Nucleus accumbens (tissue), 56 donors: ENCODE data around the gene THSD4.

Experiments used
- DNase-seq, 56 donors: peaks; one replicate each; lab custom pipeline; 2025; lab: John Stamatoyannopoulos, UW

THSD4 gene

GRCh38 chr15:71821547-71822129 is 706.4 kb downstream of the THSD4 start:
- DNase-seq, result no peak

GRCh38 chr15:71822890-71823630 is 707.8 kb downstream of the THSD4 start:
- no peak for DNase-seq

- no peak for DNase-seq
Observed at GRCh38 chr15:71823801-71824200, 708.5 kb downstream of the THSD4 start.

GRCh38 chr15:71825021-71825730 is 709.9 kb downstream of the THSD4 start:
- no peak for DNase-seq

- DNase-seq, result no peak
Observed at GRCh38 chr15:71826196-71826595, 710.9 kb downstream of the THSD4 start.

GRCh38 chr15:71830981-71831380 is 715.7 kb downstream of the THSD4 start:
- no peak for DNase-seq
